HepG2 (cell line): ENCODE results near the gene C22orf15. TPM values are rescaled to one million over a fixed set of nuclear protein-coding genes. Genes with fewer than 3 reads are reported as not detected.
A peak's percentile ranks its signal among the peaks of the same experiment; 100 is the strongest.

Source experiments
- ATAC-seq: fragments of 200-7000 bp; cut with Tn5 transposase; 3 replicates; pipeline ENCODE4 v1.9.1; 2020; ENCODE audit warnings: mild to moderate bottlenecking, moderate library complexity
- BruUV-seq: library from RNA; stranded (reverse); fragments of 400-500 nt; replicated peaks from 2 replicates; lab custom pipeline; 2021; lab: Mats Ljungman, UMichigan
- CTCF ChIA-PET: fragments of 300-600 bp; formaldehyde crosslinking; extraction: SDS; loops from one replicate; lab custom pipeline; 2021; ENCODE audit warnings: low total read pairs, inconsistent platforms, low intra/inter-chr PET ratio; lab: Yijun Ruan, JAX
- POLR2A ChIA-PET: fragments of 350-600 bp; sonication (Branson Sonifier 250); formaldehyde crosslinking; loops from one replicate; lab custom pipeline; 2020; ENCODE audit warnings: antibody characterized with exemption, inconsistent platforms; lab: Yijun Ruan, JAX
- DNase-seq: peaks from one replicate; pipeline ENCODE4 v3.0.0-alpha.2; 2015; ENCODE audit warnings: low spot score
- FAIRE-seq: peaks from 3 replicates; lab custom pipeline; 2011; peaks lifted over from hg19 to GRCh38; lab: Jason Lieb, UNC
- H2AFZ ChIP-seq: one replicate; pipeline ENCODE4 v1.6.1; 2011; ENCODE audit warnings: low read length, inconsistent platforms
- H3K27ac ChIP-seq: fragments of 300-600 bp; 3 replicates; pipeline ENCODE4 v1.8.0; 2011; ENCODE audit warnings: mixed run types, mild to moderate bottlenecking, mixed read lengths, low read length, inconsistent platforms; ENCODE audit not compliant: insufficient read depth; ENCODE audit errors: extremely low read length
- H3K27me3 ChIP-seq, 2 experiments: fragments of 200-600 bp in 1 of 2; 2 replicates in 1 of 2; 3 replicates in 1 of 2; pipeline versions ENCODE4 v1.6.0 to v1.8.0; 2011; ENCODE audit warnings: low read length in 2 of 2, mild to moderate bottlenecking in 2 of 2, moderate library complexity in 2 of 2, inconsistent platforms in 1 of 2; ENCODE audit not compliant: insufficient read depth in 2 of 2, control insufficient read depth in 1 of 2
- H3K36me3 ChIP-seq, 2 experiments: fragments of 200-600 bp in 1 of 2; replicated peaks in 1 of 2; 2 replicates in 1 of 2; 3 replicates in 1 of 2; pipeline versions ENCODE4 v1.5.1 to v1.8.0; 2011; ENCODE audit warnings: low read length in 2 of 2, inconsistent platforms in 1 of 2; ENCODE audit not compliant: insufficient read depth in 2 of 2, control insufficient read depth in 1 of 2
- H3K4me1 ChIP-seq: 2 replicates; pipeline ENCODE4 v1.5.1; 2012; ENCODE audit warnings: low read length, inconsistent platforms; ENCODE audit not compliant: insufficient read depth
- H3K4me2 ChIP-seq: 2 replicates; pipeline ENCODE4 v1.6.0; 2011; ENCODE audit warnings: low read depth, low read length, inconsistent platforms
- H3K4me3 ChIP-seq, 3 experiments: fragments of 200-600 bp in 1 of 3; sonication (generic), shearing (Covaris generic) in 1 of 3; replicated peaks in 1 of 3; 2 replicates each; pipeline ENCODE4 v1.5.1; 2011 to 2016; ENCODE audit warnings: low read length in 3 of 3, inconsistent platforms in 2 of 3, low read depth in 2 of 3, mild to moderate bottlenecking in 2 of 3, control low read depth in 1 of 3, mixed read lengths in 1 of 3; ENCODE audit not compliant: insufficient read depth in 1 of 3
- H3K79me2 ChIP-seq: one replicate; pipeline ENCODE4 v1.6.1; 2011; ENCODE audit warnings: low read length, inconsistent platforms; ENCODE audit not compliant: insufficient read depth
- H3K9ac ChIP-seq: 2 replicates; pipeline ENCODE4 v1.6.0; 2011; ENCODE audit warnings: mild to moderate bottlenecking, low read depth, low read length, inconsistent platforms; ENCODE audit not compliant: insufficient read depth
- H3K9me3 ChIP-seq: 2 replicates; pipeline ENCODE4 v1.5.1; 2012; ENCODE audit warnings: mild to moderate bottlenecking, low read length
- H4K20me1 ChIP-seq: 2 replicates; pipeline ENCODE4 v1.6.0; 2011; ENCODE audit warnings: inconsistent platforms, mild to moderate bottlenecking, low read length, moderate library complexity; ENCODE audit not compliant: insufficient read depth
- NR1H2 ChIP-seq: sonication (generic); formaldehyde crosslinking; IDR thresholded peaks from 2 replicates; pipeline ENCODE4 v1.8.1; 2022; ENCODE audit warnings: low read depth, missing genetic modification reagents, borderline replicate concordance
- RBFOX2 ChIP-seq: fragments of 200-400 bp; formaldehyde crosslinking; IDR thresholded peaks from 2 replicates; pipeline ENCODE4 v1.6.1; 2017; ENCODE audit warnings: low read depth, mild to moderate bottlenecking, low read length
- SRF ChIP-seq: IDR thresholded peaks from 2 replicates; pipeline ENCODE4 v1.6.1; 2011; ENCODE audit warnings: mild to moderate bottlenecking, low read depth, low read length, moderate library complexity
- ZBTB38 ChIP-seq: sonication (generic); formaldehyde crosslinking; IDR thresholded peaks from 2 replicates; pipeline ENCODE4 v1.5.1; 2020; ENCODE audit warnings: mild to moderate bottlenecking, missing genetic modification reagents
- ZFX ChIP-seq: sonication (generic); formaldehyde crosslinking; IDR thresholded peaks from 2 replicates; pipeline ENCODE4 v1.4.0; 2020; ENCODE audit warnings: mild to moderate bottlenecking, low read depth, missing genetic modification reagents, moderate library complexity
- WGBS: methylation state at CpG from one replicate; pipeline ENCODE4 v1.1.6; 2017; ENCODE audit warnings: low lambda C conversion rate; 5-methylcytosine and 5-hydroxymethylcytosine counted together
- in situ Hi-C: cut with HindIII; loops from 2 replicates; pipeline ENCODE4 v1.10.0; 2017; ENCODE audit warnings: low pct_unique_long_range_greater_than_20kb; ENCODE audit not compliant: extremely low pct_ligation_motif_present
- intact Hi-C: fragments of 100-400 bp; cut with micrococcal nuclease; formaldehyde crosslinking; loops from one replicate; pipeline ENCODE4 v1.10.0; 2022; ENCODE audit not compliant: unreplicated experiment
- polyA plus RNA-seq, 8 experiments: library from polyadenylated mRNA; depleted of rRNA in 3 of 8; stranded (reverse) in 7 of 8; unstranded in 1 of 8; fragments of >200 nt; fragmentation: Illumina TruSeq in 4 of 8; extraction: Trizol in 4 of 8; gene quantifications; 2 replicates each; pipeline versions ENCODE4 v1.2.1 to v1.2.3, GENCODE V29; 2011 to 2016; ENCODE audit warnings: low read depth in 4 of 8, missing spikeins in 1 of 8, mixed read lengths in 1 of 8; ENCODE audit not compliant: insufficient read depth in 1 of 8
- total RNA-seq, 5 experiments: library from RNA; depleted of rRNA; stranded (reverse); fragments of >200 nt; fragmentation: Illumina TruSeq; extraction: Trizol; gene quantifications; 2 replicates each; pipeline ENCODE4 v1.2.3, GENCODE V29; 2016; ENCODE audit warnings: low read depth in 1 of 5
- TF ChIP-seq, protein P1 (sequence below): sonication (generic); formaldehyde crosslinking; IDR thresholded peaks from 2 replicates; pipeline ENCODE4 v1.4.0; 2020; ENCODE audit warnings: missing genetic modification reagents
- TF ChIP-seq, protein P2 (sequence below): sonication (generic); formaldehyde crosslinking; IDR thresholded peaks from 2 replicates; pipeline ENCODE4 v1.4.0; 2020; ENCODE audit warnings: missing genetic modification reagents, borderline replicate concordance
- TF ChIP-seq, protein P3 (sequence below): sonication (generic); formaldehyde crosslinking; IDR thresholded peaks from 2 replicates; pipeline ENCODE4 v1.5.0; 2020; ENCODE audit warnings: mild to moderate bottlenecking, missing genetic modification reagents, moderate library complexity

Gene C22orf15
- total and polyA plus RNA-seq, 2 of the 13 experiments (the other 11 are each of a cell fraction or from before 2014, with no cell fraction given) = not detected

DNA sequence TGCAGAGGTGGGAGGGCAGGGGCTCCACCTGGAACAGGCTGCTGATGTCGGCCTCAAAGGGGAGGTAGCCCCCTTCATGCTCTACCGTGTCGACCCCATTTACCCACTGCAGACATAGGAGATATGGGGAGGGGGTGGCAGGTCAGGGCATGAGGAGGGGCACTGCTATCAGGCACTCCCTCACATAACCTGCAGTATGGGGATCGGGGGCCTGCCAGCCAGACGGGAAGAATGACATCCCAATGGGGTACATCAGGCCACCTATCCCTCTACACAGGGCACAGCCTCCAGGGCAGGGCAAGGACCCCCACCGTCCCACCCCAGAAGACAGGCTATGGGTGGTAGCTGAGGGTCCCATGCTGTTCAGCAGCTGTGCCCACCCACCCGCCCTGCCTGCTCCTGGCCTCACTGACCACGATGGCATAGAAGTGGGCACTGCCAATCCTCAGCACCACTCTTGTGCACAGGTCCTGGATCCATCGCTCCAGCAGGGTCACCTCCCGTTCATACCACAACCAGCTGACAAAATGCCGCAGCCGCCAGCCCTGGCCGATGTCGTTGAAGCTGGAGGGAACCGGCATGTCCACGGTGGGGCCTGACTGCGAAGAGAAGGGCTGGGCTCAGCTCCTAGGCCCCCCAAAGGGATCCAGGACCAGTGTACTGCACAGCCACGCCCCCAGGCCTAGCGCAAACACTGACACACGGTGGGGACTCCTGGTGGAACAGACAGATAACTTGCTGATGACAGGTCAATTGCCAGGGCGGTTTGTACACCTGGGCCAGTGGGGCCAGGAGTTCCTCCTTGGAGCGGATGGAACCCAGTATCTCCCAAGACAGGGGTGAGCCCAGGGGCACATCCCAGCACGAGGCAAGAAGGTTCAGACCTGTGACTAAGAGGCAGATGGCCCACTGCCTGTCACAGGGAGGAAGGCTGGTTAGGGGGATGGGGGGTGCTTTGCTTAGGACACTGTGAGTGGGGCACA lies 47.9 kb upstream of the C22orf15 start:
- 85% methylated on average over 15 of the region's 23 CpGs for WGBS
- BruUV-seq = no TSS peak
- no peak overlapping the region for H3K9ac ChIP-seq
- ChIA-PET CTCF (no interaction called here), POLR2A (interaction anchor here (0.6 kb wide), 1 partner anchor 98 kb away, joined by 3 read pairs; no protein-coding TSS in a partner anchor)
- intact Hi-C loops = no loop called here
- H3K36me3 ChIP-seq = peaks cover 2 to 26% of the 10 kb centered on the region in 2 experiments; a peak in 4 of 5 replicates
- FAIRE-seq (no peak), DNase-seq (no peak), ATAC-seq (peak; percentile 14; the same call in 1 of the 3 replicates)
- no peak overlapping the region for H3K4me3 ChIP-seq
- H2AFZ ChIP-seq = no peak overlapping the region
- H3K27me3 ChIP-seq = no peaks in the 10 kb centered on the region
- H3K27ac ChIP-seq = no peak overlapping the region
- H3K4me1 ChIP-seq = peaks cover 24% of the 10 kb centered on the region
- in situ Hi-C loops = no loop called here
- no peaks in the 10 kb centered on the region for H3K9me3 ChIP-seq
- TF ChIP-seq SRF (no peak), ZFX (CRISPR knock-in tag) (0 out of 2 replicates have a peak, but pooled peaks have one; percentile 25), NR1H2 (CRISPR knock-in tag) (no peak), RBFOX2 (0 out of 2 replicates have a peak, but pooled peaks have one; percentile 17), ZBTB38 (CRISPR knock-in tag) (peak; percentile 37; the same call in 1 of the 2 replicates)
- TF ChIP-seq, protein P1, sequence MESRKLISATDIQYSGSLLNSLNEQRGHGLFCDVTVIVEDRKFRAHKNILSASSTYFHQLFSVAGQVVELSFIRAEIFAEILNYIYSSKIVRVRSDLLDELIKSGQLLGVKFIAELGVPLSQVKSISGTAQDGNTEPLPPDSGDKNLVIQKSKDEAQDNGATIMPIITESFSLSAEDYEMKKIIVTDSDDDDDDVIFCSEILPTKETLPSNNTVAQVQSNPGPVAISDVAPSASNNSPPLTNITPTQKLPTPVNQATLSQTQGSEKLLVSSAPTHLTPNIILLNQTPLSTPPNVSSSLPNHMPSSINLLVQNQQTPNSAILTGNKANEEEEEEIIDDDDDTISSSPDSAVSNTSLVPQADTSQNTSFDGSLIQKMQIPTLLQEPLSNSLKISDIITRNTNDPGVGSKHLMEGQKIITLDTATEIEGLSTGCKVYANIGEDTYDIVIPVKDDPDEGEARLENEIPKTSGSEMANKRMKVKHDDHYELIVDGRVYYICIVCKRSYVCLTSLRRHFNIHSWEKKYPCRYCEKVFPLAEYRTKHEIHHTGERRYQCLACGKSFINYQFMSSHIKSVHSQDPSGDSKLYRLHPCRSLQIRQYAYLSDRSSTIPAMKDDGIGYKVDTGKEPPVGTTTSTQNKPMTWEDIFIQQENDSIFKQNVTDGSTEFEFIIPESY = peak; percentile 62; the same call in 1 of the 2 replicates
- TF ChIP-seq, protein P2, sequence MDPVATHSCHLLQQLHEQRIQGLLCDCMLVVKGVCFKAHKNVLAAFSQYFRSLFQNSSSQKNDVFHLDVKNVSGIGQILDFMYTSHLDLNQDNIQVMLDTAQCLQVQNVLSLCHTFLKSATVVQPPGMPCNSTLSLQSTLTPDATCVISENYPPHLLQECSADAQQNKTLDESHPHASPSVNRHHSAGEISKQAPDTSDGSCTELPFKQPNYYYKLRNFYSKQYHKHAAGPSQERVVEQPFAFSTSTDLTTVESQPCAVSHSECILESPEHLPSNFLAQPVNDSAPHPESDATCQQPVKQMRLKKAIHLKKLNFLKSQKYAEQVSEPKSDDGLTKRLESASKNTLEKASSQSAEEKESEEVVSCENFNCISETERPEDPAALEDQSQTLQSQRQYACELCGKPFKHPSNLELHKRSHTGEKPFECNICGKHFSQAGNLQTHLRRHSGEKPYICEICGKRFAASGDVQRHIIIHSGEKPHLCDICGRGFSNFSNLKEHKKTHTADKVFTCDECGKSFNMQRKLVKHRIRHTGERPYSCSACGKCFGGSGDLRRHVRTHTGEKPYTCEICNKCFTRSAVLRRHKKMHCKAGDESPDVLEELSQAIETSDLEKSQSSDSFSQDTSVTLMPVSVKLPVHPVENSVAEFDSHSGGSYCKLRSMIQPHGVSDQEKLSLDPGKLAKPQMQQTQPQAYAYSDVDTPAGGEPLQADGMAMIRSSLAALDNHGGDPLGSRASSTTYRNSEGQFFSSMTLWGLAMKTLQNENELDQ = no peak
- TF ChIP-seq, protein P3, sequence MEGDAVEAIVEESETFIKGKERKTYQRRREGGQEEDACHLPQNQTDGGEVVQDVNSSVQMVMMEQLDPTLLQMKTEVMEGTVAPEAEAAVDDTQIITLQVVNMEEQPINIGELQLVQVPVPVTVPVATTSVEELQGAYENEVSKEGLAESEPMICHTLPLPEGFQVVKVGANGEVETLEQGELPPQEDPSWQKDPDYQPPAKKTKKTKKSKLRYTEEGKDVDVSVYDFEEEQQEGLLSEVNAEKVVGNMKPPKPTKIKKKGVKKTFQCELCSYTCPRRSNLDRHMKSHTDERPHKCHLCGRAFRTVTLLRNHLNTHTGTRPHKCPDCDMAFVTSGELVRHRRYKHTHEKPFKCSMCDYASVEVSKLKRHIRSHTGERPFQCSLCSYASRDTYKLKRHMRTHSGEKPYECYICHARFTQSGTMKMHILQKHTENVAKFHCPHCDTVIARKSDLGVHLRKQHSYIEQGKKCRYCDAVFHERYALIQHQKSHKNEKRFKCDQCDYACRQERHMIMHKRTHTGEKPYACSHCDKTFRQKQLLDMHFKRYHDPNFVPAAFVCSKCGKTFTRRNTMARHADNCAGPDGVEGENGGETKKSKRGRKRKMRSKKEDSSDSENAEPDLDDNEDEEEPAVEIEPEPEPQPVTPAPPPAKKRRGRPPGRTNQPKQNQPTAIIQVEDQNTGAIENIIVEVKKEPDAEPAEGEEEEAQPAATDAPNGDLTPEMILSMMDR = peak; percentile 33
- H3K4me2 ChIP-seq = no peak overlapping the region
- H3K79me2 ChIP-seq = peaks cover 6% of the 10 kb centered on the region
- no peaks in the 10 kb centered on the region for H4K20me1 ChIP-seq
